Measurements from ENCODE around the gene METRN. TPM values are rescaled to one million over a fixed set of nuclear protein-coding genes. Genes with fewer than 3 reads are reported as not detected.

Gene METRN
- total and polyA plus RNA-seq, 5 experiments from 2014 or later = 13.1 to 40.9 (median 22.1) TPM

GRCh38 chr16:728131-728889, 13.4 kb downstream of the METRN start:
- peaks cover 5 to 11% (median 7%) of the 10 kb centered on the region in 4 donors for H3K4me1 Mint-ChIP-seq
- no peak overlapping the region for H3K27ac Mint-ChIP-seq
- H3K36me3 Mint-ChIP-seq = peaks cover 0 to 6% (median 0%) of the 10 kb centered on the region in 3 donors
- POLR2A ChIA-PET = interaction anchor here (0.6 to 23.0 kb wide), 7 partner anchors 12 to 85 kb away, joined by 3 to 411 read pairs (median 7); partner anchors contain the start of genes ANTKMT, CCDC78, CIAO3 and HAGHL
- H3K9me3 Mint-ChIP-seq = no peaks in the 10 kb centered on the region
- ATAC-seq (peak; percentile 59 to 75), DNase-seq (peak; percentile 48 to 73 (median 65))
- peak overlapping the region in 9 of 10 donors; percentile 25 to 73 (median 50) for H3K4me3 Mint-ChIP-seq
- no peaks in the 10 kb centered on the region for H3K27me3 Mint-ChIP-seq

GRCh38 chr16:728890-729744, 14.2 kb downstream of the METRN start:
- H3K4me3 Mint-ChIP-seq = peak overlapping the region in 5 of 10 donors; percentile 48 to 67 (median 60)
- H3K36me3 Mint-ChIP-seq = peaks cover 0 to 7% (median 0%) of the 10 kb centered on the region in 3 donors

GRCh38 chr16:729768-730665, 15.1 kb downstream of the METRN start:
- POLR2A ChIA-PET = interaction anchor here (0.6 to 23.0 kb wide), 7 partner anchors 11 to 58 kb away, joined by 3 to 411 read pairs (median 4); partner anchors contain the start of genes ANTKMT, CCDC78, CIAO3 and HAGHL
- DNase-seq (no peak), ATAC-seq (no peak)
- peak overlapping the region in 3 of 10 donors; percentile 19 to 45 (median 27) for H3K4me3 Mint-ChIP-seq
- peak overlapping the region in 1 of 10 donors; percentile 75 for H3K27ac Mint-ChIP-seq
- H3K27me3 Mint-ChIP-seq = no peaks in the 10 kb centered on the region
- peaks cover 0 to 13% (median 0%) of the 10 kb centered on the region in 3 donors for H3K36me3 Mint-ChIP-seq
- H3K4me1 Mint-ChIP-seq = peaks cover 3 to 5% (median 4%) of the 10 kb centered on the region in 4 donors
- H3K9me3 Mint-ChIP-seq = no peaks in the 10 kb centered on the region

More at GRCh38 chr16:728890-729744, 14.2 kb downstream of the METRN start:
- ATAC-seq = no peak
- POLR2A ChIA-PET = interaction anchor here (0.6 to 23.0 kb wide), 6 partner anchors 11 to 59 kb away, joined by 3 to 411 read pairs (median 12); partner anchors contain the start of genes ANTKMT, CCDC78, CIAO3 and HAGHL
- Mint-ChIP-seq H3K9me3 (no peaks in the 10 kb centered on the region), H3K27me3 (no peaks in the 10 kb centered on the region), H3K4me1 (peaks cover 3 to 6% (median 4%) of the 10 kb centered on the region in 4 donors), H3K27ac (peak overlapping the region in 2 of 10 donors; percentile 71 to 75)
- DNase-seq = peak in 1 of 10 donors; percentile 62

GRCh38 chr16:730666-731509, 16.0 kb downstream of the METRN start:
- no peaks in the 10 kb centered on the region for H3K9me3 Mint-ChIP-seq
- H3K36me3 Mint-ChIP-seq = peaks cover 0 to 21% (median 1%) of the 10 kb centered on the region in 3 donors
- no peaks in the 10 kb centered on the region for H3K27me3 Mint-ChIP-seq
- no peak overlapping the region for H3K27ac Mint-ChIP-seq
- POLR2A ChIA-PET = interaction anchor here (0.8 to 23.0 kb wide), 5 partner anchors 10 to 36 kb away, joined by 3 to 411 read pairs (median 11); partner anchors contain the start of genes ANTKMT, CCDC78, CIAO3 and HAGHL
- H3K4me1 Mint-ChIP-seq = peaks cover 0 to 4% (median 3%) of the 10 kb centered on the region in 4 donors
- no peak for DNase-seq
- H3K4me3 Mint-ChIP-seq = no peak overlapping the region
- ATAC-seq = no peak

GRCh38 chr16:732332-732731, 17.4 kb downstream of the METRN start:
- DNase-seq = no peak
- H3K36me3 Mint-ChIP-seq = peaks cover 0 to 32% (median 2%) of the 10 kb centered on the region in 3 donors
- no peaks in the 10 kb centered on the region for H3K27me3 Mint-ChIP-seq
- no peaks in the 10 kb centered on the region for H3K9me3 Mint-ChIP-seq
- peaks cover 0 to 2% (median under 1%) of the 10 kb centered on the region in 4 donors for H3K4me1 Mint-ChIP-seq
- peak overlapping the region in 1 of 10 donors; percentile 34 for H3K4me3 Mint-ChIP-seq
- POLR2A ChIA-PET = interaction anchor here (23.0 kb wide), 1 partner anchor 16 kb away, joined by 411 read pairs; the partner anchor contains the start of genes ANTKMT, CCDC78, HAGHL and METRN
- no peak for ATAC-seq
- peak overlapping the region in 1 of 10 donors; percentile 5 for H3K27ac Mint-ChIP-seq

GRCh38 chr16:732936-733335, 18.0 kb downstream of the METRN start:
- Mint-ChIP-seq H3K4me1 (peaks cover 0 to 5% (median 1%) of the 10 kb centered on the region in 4 donors), H3K4me3 (no peak overlapping the region)

GRCh38 chr16:733382-734207, 18.7 kb downstream of the METRN start:
- peaks cover 0 to 35% (median 2%) of the 10 kb centered on the region in 3 donors for H3K36me3 Mint-ChIP-seq
- peak; percentile 45 to 66 for ATAC-seq
- peaks cover 0 to 5% (median 2%) of the 10 kb centered on the region in 4 donors for H3K4me1 Mint-ChIP-seq
- H3K27me3 Mint-ChIP-seq = no peaks in the 10 kb centered on the region
- POLR2A ChIA-PET = interaction anchor here (1.0 to 23.0 kb wide), 2 partner anchors 17 to 39 kb away, joined by 3 to 411 read pairs; partner anchors contain the start of genes ANTKMT, CCDC78, HAGHL and METRN
- peak in 3 of 10 donors; percentile 47 to 78 (median 59) for DNase-seq
- no peak overlapping the region for H3K4me3 Mint-ChIP-seq
- H3K27ac Mint-ChIP-seq = no peak overlapping the region
- H3K9me3 Mint-ChIP-seq = no peaks in the 10 kb centered on the region

More at GRCh38 chr16:732936-733335, 18.0 kb downstream of the METRN start:
- ATAC-seq = no peak
- H3K36me3 Mint-ChIP-seq = peaks cover 0 to 35% (median 2%) of the 10 kb centered on the region in 3 donors
- H3K27ac Mint-ChIP-seq = no peak overlapping the region
- POLR2A ChIA-PET = interaction anchor here (23.0 kb wide), 1 partner anchor 16 kb away, joined by 411 read pairs; the partner anchor contains the start of genes ANTKMT, CCDC78, HAGHL and METRN
- no peaks in the 10 kb centered on the region for H3K27me3 Mint-ChIP-seq
- H3K9me3 Mint-ChIP-seq = no peaks in the 10 kb centered on the region
- DNase-seq = peak in 1 of 10 donors; percentile 64

- POLR2A ChIA-PET = interaction anchor here (1.0 to 23.0 kb wide), 2 partner anchors 18 to 39 kb away, joined by 3 to 411 read pairs; partner anchors contain the start of genes ANTKMT, CCDC78, HAGHL and METRN
- Mint-ChIP-seq H3K36me3 (peaks cover 0 to 35% (median 2%) of the 10 kb centered on the region in 3 donors), H3K4me3 (no peak overlapping the region), H3K27me3 (no peaks in the 10 kb centered on the region), H3K4me1 (peaks cover 0 to 10% (median 4%) of the 10 kb centered on the region in 4 donors), H3K27ac (no peak overlapping the region), H3K9me3 (no peaks in the 10 kb centered on the region)
- DNase-seq = no peak
- no peak for ATAC-seq
These were observed 19.5 kb downstream of the METRN start for GRCh38 chr16:734208-734980.

All from naive thymus-derived CD8-positive, alpha-beta T cell (primary cell).